ENCODE results near the gene RPH3AL. TPM values are rescaled to one million over a fixed set of nuclear protein-coding genes. Genes with fewer than 3 reads are reported as not detected.

Gene RPH3AL
- polyA plus RNA-seq, 1 donor from 2014 or later, result 0.87 TPM

- Histone ChIP-seq H3K4me3 (ENCODE audit: low read length) (no peak overlapping the region), H3K27me3 (ENCODE audit: insufficient read depth, low read depth, low read length) (no peaks in the 10 kb centered on the region), H3K9me3 (ENCODE audit: low read length) (no peaks in the 10 kb centered on the region), H3K4me2 (ENCODE audit: low read length) (no peak overlapping the region), H3K36me3 (ENCODE audit: insufficient read depth, low read length) (no peaks in the 10 kb centered on the region), H3K27ac (ENCODE audit: low read length) (no peak overlapping the region), H3K9ac (ENCODE audit: low read length) (no peak overlapping the region), H4K20me1 (ENCODE audit: insufficient read depth) (no peaks in the 10 kb centered on the region), H2AFZ (ENCODE audit: low read depth, low read length) (no peak overlapping the region), H3K9me2 (ENCODE audit: insufficient read depth, low read length) (no peaks in the 10 kb centered on the region), H3K79me2 (replicated peaks; ENCODE audit: insufficient read depth, low read length) (no peaks in the 10 kb centered on the region), H3F3A (ENCODE audit: insufficient read depth, low read length, poor library complexity, severe bottlenecking) (no peaks in the 10 kb centered on the region)
- TF ChIP-seq MXI1 (conservative IDR thresholded peaks at IDR 0.05; ENCODE audit: poor library complexity, severe bottlenecking), result no peak
- no peak for TF ChIP-seq POLR2AphosphoS5 (IDR thresholded peaks at IDR 0.05)
- no peak for TF ChIP-seq EP300 (conservative IDR thresholded peaks at IDR 0.05; ENCODE audit: poor library complexity, severe bottlenecking)
- TF ChIP-seq, protein P1, sequence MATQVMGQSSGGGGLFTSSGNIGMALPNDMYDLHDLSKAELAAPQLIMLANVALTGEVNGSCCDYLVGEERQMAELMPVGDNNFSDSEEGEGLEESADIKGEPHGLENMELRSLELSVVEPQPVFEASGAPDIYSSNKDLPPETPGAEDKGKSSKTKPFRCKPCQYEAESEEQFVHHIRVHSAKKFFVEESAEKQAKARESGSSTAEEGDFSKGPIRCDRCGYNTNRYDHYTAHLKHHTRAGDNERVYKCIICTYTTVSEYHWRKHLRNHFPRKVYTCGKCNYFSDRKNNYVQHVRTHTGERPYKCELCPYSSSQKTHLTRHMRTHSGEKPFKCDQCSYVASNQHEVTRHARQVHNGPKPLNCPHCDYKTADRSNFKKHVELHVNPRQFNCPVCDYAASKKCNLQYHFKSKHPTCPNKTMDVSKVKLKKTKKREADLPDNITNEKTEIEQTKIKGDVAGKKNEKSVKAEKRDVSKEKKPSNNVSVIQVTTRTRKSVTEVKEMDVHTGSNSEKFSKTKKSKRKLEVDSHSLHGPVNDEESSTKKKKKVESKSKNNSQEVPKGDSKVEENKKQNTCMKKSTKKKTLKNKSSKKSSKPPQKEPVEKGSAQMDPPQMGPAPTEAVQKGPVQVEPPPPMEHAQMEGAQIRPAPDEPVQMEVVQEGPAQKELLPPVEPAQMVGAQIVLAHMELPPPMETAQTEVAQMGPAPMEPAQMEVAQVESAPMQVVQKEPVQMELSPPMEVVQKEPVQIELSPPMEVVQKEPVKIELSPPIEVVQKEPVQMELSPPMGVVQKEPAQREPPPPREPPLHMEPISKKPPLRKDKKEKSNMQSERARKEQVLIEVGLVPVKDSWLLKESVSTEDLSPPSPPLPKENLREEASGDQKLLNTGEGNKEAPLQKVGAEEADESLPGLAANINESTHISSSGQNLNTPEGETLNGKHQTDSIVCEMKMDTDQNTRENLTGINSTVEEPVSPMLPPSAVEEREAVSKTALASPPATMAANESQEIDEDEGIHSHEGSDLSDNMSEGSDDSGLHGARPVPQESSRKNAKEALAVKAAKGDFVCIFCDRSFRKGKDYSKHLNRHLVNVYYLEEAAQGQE (IDR thresholded peaks at IDR 0.05; ENCODE audit: borderline replicate concordance), result no peak
- no peak for TF ChIP-seq SMC3 (conservative IDR thresholded peaks at IDR 0.05; ENCODE audit: poor library complexity)
- TF ChIP-seq, protein P2, sequence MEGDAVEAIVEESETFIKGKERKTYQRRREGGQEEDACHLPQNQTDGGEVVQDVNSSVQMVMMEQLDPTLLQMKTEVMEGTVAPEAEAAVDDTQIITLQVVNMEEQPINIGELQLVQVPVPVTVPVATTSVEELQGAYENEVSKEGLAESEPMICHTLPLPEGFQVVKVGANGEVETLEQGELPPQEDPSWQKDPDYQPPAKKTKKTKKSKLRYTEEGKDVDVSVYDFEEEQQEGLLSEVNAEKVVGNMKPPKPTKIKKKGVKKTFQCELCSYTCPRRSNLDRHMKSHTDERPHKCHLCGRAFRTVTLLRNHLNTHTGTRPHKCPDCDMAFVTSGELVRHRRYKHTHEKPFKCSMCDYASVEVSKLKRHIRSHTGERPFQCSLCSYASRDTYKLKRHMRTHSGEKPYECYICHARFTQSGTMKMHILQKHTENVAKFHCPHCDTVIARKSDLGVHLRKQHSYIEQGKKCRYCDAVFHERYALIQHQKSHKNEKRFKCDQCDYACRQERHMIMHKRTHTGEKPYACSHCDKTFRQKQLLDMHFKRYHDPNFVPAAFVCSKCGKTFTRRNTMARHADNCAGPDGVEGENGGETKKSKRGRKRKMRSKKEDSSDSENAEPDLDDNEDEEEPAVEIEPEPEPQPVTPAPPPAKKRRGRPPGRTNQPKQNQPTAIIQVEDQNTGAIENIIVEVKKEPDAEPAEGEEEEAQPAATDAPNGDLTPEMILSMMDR (IDR thresholded peaks at IDR 0.05; ENCODE audit: poor library complexity, severe bottlenecking), result no peak
- no peak for TF ChIP-seq RAD21 (conservative IDR thresholded peaks at IDR 0.05)
- TF ChIP-seq EZH2 (IDR thresholded peaks at IDR 0.05; ENCODE audit: borderline replicate concordance, insufficient read depth, low read length, poor library complexity, severe bottlenecking), result no peak
- no peak for TF ChIP-seq TAF1 (IDR thresholded peaks at IDR 0.05; ENCODE audit: low read depth)
Observed at GRCh38 chr17:307295-307691, 45.3 kb downstream of the RPH3AL start.

DNA sequence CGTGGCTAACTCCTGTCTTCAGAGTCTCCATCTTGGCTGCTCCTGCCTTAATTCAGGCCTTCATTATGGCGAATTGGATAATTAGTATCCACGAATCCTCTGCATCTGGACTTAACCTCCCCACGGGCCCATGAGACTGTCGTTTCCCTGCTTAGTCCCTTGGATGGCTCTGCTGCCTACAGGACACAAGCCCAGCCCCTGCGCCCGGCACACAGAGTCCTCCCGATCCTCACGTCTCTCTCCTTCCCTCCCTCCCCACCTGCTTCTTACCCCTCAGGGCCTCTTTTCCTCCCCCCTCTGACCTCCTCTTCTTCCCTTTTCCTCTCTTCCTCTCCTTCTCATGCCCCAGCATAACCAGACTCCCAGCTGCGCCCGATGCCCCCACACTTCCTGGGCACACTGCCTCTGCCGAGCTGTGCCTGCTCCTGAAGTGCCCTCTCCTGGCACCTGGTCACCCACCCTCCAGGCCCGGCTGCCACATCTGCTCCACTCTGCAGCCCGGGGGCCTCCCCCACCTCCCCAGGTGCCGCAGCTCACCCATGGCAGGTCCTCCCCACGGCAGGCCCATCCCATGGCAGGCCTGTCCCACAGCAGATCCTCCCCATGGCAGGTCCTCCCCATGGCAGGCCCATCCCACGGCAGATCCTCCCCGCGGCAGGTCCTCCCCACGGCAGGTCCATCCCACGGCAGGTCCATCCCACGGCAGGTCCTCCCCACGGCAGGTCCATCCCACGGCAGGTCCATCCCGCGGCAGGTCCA, 45.9 kb downstream of the RPH3AL start:
- no peak overlapping the region for H3K4me2 ChIP-seq (ENCODE audit: low read length)
- no peak overlapping the region for H3K9ac ChIP-seq (ENCODE audit: low read length)
- H2AFZ ChIP-seq (ENCODE audit: low read depth, low read length), result no peak overlapping the region
- no peaks in the 10 kb centered on the region for H3K9me3 ChIP-seq (ENCODE audit: low read length)
- TF ChIP-seq SMC3 (conservative IDR thresholded peaks at IDR 0.05; ENCODE audit: poor library complexity), result no peak
- TF ChIP-seq EP300 (conservative IDR thresholded peaks at IDR 0.05; ENCODE audit: poor library complexity, severe bottlenecking), result no peak
- TF ChIP-seq TAF1 (IDR thresholded peaks at IDR 0.05; ENCODE audit: low read depth), result no peak
- no peak for TF ChIP-seq EZH2 (IDR thresholded peaks at IDR 0.05; ENCODE audit: borderline replicate concordance, insufficient read depth, low read length, poor library complexity, severe bottlenecking)
- TF ChIP-seq, protein P2 (IDR thresholded peaks at IDR 0.05; ENCODE audit: poor library complexity, severe bottlenecking), result no peak
- no peak for TF ChIP-seq POLR2AphosphoS5 (IDR thresholded peaks at IDR 0.05)
- H3K4me3 ChIP-seq (ENCODE audit: low read length), result no peak overlapping the region
- no peaks in the 10 kb centered on the region for H3K27me3 ChIP-seq (ENCODE audit: insufficient read depth, low read depth, low read length)
- no peaks in the 10 kb centered on the region for H3K79me2 ChIP-seq (replicated peaks; ENCODE audit: insufficient read depth, low read length)
- H3F3A ChIP-seq (ENCODE audit: insufficient read depth, low read length, poor library complexity, severe bottlenecking), result no peaks in the 10 kb centered on the region
- H3K9me2 ChIP-seq (ENCODE audit: insufficient read depth, low read length), result no peaks in the 10 kb centered on the region
- H3K27ac ChIP-seq (ENCODE audit: low read length), result no peak overlapping the region
- no peaks in the 10 kb centered on the region for H3K36me3 ChIP-seq (ENCODE audit: insufficient read depth, low read length)
- no peaks in the 10 kb centered on the region for H4K20me1 ChIP-seq (ENCODE audit: insufficient read depth)

Data from neural cell (in vitro differentiated cells).